Omental fat pad (tissue), 4 donors: Measurements from ENCODE around the gene OMD. TPM values are rescaled to one million over a fixed set of nuclear protein-coding genes. Genes with fewer than 3 reads are reported as not detected.

Experiments used
- ATAC-seq: fragments of 150-250 bp; one replicate; pipeline ENCODE4 v1.9.1; 2016; ENCODE audit warnings: mild to moderate bottlenecking, moderate library complexity; ENCODE audit not compliant: low FRiP score
- DNase-seq: peaks from one replicate; pipeline ENCODE4 v3.0.0-alpha.2; 2019; ENCODE audit warnings: low spot score
- total RNA-seq, 4 donors: library from RNA; depleted of rRNA; stranded (reverse); fragments of >200 nt; gene quantifications; one replicate each; pipeline ENCODE4 v1.1.0, GENCODE V29; 2016
- TF ChIP-seq, protein P1 (sequence below), 3 donors: fragments of 450-650 bp; IDR thresholded peaks; one replicate each; pipeline ENCODE4 v1.5.1; 2016 to 2017; ENCODE audit warnings: antibody characterized with exemption in 3 of 3, mild to moderate bottlenecking in 3 of 3, moderate library complexity in 2 of 3

OMD gene, protein sequence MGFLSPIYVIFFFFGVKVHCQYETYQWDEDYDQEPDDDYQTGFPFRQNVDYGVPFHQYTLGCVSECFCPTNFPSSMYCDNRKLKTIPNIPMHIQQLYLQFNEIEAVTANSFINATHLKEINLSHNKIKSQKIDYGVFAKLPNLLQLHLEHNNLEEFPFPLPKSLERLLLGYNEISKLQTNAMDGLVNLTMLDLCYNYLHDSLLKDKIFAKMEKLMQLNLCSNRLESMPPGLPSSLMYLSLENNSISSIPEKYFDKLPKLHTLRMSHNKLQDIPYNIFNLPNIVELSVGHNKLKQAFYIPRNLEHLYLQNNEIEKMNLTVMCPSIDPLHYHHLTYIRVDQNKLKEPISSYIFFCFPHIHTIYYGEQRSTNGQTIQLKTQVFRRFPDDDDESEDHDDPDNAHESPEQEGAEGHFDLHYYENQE
- total RNA-seq, result 100 to 1,000 TPM in 1 of 4 donors, 10 to 100 TPM in 3; 10.2 to 122 (median 40.2) TPM

DNA sequence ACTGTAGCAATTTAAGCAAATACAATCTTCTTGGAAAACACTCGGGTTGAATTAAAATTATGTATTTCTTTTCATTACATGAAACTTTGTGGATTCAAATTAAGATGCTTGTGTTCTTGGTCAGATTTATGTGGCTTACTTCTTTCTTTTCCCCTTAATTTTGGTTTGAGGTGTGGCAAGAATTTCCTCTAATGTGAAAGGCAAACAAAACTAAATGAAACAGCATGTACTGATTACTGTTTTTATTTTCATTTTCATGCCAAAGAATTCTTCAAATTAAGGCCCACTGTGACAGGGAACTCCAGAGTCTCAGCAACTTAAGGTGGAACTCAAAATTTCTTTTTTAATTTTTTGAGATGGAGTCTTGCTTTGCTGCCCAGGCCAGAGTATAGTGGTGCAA lies at the start of gene OMD:
Gene OMD (minus strand): TSS at position 132 of the 400 bp plus-strand sequence. CDS start 6,913 bp downstream, outside the sequence.
- no peak for DNase-seq
- ATAC-seq, result no peak
- TF ChIP-seq, protein P1, sequence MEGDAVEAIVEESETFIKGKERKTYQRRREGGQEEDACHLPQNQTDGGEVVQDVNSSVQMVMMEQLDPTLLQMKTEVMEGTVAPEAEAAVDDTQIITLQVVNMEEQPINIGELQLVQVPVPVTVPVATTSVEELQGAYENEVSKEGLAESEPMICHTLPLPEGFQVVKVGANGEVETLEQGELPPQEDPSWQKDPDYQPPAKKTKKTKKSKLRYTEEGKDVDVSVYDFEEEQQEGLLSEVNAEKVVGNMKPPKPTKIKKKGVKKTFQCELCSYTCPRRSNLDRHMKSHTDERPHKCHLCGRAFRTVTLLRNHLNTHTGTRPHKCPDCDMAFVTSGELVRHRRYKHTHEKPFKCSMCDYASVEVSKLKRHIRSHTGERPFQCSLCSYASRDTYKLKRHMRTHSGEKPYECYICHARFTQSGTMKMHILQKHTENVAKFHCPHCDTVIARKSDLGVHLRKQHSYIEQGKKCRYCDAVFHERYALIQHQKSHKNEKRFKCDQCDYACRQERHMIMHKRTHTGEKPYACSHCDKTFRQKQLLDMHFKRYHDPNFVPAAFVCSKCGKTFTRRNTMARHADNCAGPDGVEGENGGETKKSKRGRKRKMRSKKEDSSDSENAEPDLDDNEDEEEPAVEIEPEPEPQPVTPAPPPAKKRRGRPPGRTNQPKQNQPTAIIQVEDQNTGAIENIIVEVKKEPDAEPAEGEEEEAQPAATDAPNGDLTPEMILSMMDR (IDR thresholded peaks at IDR 0.05), result no peak

DNA sequence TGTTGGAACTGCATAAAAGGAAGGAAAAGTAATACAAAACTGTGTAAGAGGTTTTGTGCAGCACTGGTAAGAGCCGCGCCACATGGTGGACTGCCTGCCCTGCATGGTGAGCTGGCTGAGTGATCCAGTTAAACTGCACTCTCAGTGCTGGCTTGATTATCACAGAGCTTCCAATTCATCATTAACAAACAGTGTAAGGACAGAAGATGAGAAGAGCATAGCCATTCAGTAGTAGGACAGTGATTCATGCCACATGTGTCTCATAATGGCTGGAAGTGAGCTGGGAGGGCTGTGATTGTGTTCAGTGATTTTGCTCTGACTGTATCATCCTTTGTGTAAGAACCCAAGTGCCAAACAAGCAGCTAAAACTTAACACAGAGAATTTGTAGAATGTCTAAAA lies 43.9 kb upstream of the OMD start:
- ATAC-seq, result no peak
- TF ChIP-seq, protein P1 (IDR thresholded peaks at IDR 0.05), result no peak
- no peak for DNase-seq

DNA sequence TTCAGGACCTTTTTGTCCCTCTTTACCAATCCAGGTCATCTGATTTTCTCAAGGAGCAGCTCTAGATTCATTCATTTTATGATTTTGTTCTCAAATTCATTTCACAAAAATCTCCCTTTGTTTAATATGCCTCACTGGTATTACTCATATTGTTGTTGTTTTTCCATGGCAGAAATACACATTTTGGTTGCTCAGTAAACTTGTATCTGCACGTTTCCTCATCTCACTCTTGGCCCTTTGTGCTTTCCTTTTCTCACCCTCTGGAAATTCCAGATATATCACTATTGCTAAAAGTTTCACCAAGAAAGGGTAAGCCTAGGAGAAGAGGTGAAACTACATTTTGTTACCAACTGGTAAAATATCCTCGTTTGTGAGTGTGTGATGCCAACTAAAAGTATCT lies 43.2 kb upstream of the OMD start:
- ATAC-seq (no peak), DNase-seq (no peak)
- TF ChIP-seq, protein P1 (IDR thresholded peaks at IDR 0.05), result no peak

DNA sequence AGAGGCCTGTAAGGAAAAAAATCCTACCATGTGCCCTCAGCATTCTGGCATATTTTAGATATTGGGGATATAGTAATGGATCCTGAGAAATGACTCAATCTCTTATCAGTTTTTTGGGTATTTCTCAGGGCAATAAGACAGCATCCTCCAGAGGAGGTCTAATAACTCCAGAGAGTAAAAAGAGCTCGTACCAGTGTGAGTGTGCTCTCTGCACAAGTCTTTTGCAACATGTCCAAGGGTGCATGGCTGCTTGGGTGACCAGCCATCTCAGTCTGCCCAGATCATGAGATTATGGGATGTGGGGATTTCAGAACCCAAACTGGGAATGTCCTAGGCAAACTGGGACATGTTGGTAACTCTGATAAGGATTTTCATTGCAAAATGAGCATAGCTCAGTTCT lies 42.8 kb upstream of the OMD start:
- no peak for DNase-seq
- ATAC-seq, result no peak
- TF ChIP-seq, protein P1 (IDR thresholded peaks at IDR 0.05), result no peak

DNA sequence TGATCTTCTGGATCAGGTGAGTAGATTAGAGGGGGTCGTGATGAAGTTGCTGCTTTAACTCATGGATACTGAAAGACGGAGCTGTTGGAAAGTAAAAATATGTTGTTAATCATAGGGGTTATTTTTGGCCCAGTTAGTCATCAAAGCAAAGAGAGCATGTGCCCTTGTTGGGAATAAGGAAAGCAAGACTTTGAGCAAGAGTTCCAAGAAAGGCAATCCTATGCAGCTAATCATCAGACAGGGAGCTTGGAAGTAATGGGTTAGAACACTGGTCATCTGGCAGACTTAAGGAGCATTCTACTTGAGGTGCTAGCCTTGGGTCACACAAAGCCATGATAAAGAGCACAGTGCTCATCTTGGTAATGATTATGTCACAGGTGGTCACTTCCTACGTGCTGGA lies 39.7 kb upstream of the OMD start:
- DNase-seq (no peak), ATAC-seq (peak; percentile 84)
- TF ChIP-seq, protein P1 (IDR thresholded peaks at IDR 0.05), result no peak

DNA sequence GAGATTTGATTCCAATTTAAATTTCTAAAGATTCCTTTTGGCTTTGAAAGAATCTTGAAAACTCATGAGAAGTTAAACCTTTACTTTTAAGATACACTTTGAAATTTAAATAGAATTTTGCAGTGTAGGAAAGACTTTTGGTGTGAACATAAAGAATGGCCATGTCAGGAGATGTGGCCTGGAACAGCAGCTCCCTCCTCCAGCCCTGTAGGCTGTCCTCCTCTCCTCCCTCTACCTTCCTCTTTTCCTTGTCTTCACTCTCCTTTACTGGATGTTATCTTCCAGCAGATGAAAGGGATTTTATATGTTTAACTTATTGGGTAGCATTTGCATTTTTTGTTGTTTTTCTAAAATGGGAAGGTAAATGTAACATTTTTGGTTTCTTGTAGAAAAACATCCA lies 39.1 kb upstream of the OMD start:
- DNase-seq, result no peak
- TF ChIP-seq, protein P1 (IDR thresholded peaks at IDR 0.05), result no peak
- no peak for ATAC-seq

DNA sequence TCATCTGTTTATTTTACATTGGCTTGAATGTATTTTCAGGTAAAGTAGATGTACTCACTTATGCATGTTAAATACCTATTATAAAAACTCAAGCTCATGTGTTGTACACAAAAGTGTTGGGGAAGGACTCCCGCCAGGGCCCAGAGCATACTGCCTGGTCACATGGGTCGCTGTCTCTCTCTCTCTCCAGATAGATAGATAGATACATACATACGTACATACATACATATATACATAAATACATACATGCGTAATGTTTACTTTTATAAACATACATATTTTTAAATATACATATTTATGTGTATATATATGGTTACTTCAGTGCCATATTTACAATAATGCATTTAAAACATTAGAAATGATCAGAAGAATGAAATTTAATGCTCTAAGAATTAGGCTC lies 33.3 kb upstream of the OMD start:
- TF ChIP-seq, protein P1 (IDR thresholded peaks at IDR 0.05), result no peak
- DNase-seq, result no peak
- ATAC-seq, result no peak
